Stomach smooth muscle (tissue), 2 donors: ENCODE results near the gene DZIP1L.
"Not testable (repeated sequence)": the region's sequence is repeated elsewhere in the genome, so short reads cannot be mapped to it uniquely, and the experiment has no call there.

ENCODE experiments used
- H3K27ac ChIP-seq: one replicate; pipeline ENCODE4 v1.7.0; 2013; ENCODE audit warnings: mild to moderate bottlenecking, low read length, inconsistent platforms
- H3K27me3 ChIP-seq, 2 donors: one replicate each; pipeline ENCODE4 v1.7.0; 2013; ENCODE audit warnings: low read length in 2 of 2; ENCODE audit not compliant: insufficient read depth in 2 of 2, control insufficient read depth in 1 of 2
- H3K36me3 ChIP-seq, 2 donors: one replicate each; pipeline ENCODE4 v1.7.0; 2013; ENCODE audit warnings: low read length in 2 of 2; ENCODE audit not compliant: control insufficient read depth in 2 of 2, insufficient read depth in 2 of 2
- H3K4me1 ChIP-seq: one replicate; pipeline ENCODE4 v1.7.0; 2013; ENCODE audit warnings: low read length; ENCODE audit not compliant: control insufficient read depth, insufficient read depth
- H3K4me3 ChIP-seq, 2 donors: one replicate each; pipeline ENCODE4 v1.7.0; 2013; ENCODE audit warnings: low read length in 2 of 2
- H3K9ac ChIP-seq, 2 donors: one replicate each; pipeline ENCODE4 v1.7.0; 2013; ENCODE audit warnings: low read length in 2 of 2, mild to moderate bottlenecking in 1 of 2
- H3K9me3 ChIP-seq, 2 donors: one replicate each; pipeline ENCODE4 v1.7.0; 2013; ENCODE audit warnings: low read length in 2 of 2; ENCODE audit not compliant: control insufficient read depth in 2 of 2
- donor health status: healthy.
- donor health status: Pancreatic carcinoma.

DZIP1L gene

GRCh38 chr3:138114988-138115971 is at the start of gene DZIP1L:
Gene DZIP1L, minus strand, starts transcription at chr3:138115608. Its CDS starts 11,637 bp downstream, at chr3:138103971.
- peaks cover 5% of the 10 kb centered on the region in 2 donors for H3K36me3 ChIP-seq
- H3K27ac ChIP-seq, result peak within 1 kb of the TSS; percentile 49
- H3K9me3 ChIP-seq, result no peaks in the 10 kb centered on the region
- peaks cover 16% of the 10 kb centered on the region for H3K4me1 ChIP-seq
- H3K27me3 ChIP-seq, result no peaks in the 10 kb centered on the region
- peak within 1 kb of the TSS; percentile 62 to 91 for H3K9ac ChIP-seq
- H3K4me3 ChIP-seq, result peak within 1 kb of the TSS; percentile 78 to 88

DNA sequence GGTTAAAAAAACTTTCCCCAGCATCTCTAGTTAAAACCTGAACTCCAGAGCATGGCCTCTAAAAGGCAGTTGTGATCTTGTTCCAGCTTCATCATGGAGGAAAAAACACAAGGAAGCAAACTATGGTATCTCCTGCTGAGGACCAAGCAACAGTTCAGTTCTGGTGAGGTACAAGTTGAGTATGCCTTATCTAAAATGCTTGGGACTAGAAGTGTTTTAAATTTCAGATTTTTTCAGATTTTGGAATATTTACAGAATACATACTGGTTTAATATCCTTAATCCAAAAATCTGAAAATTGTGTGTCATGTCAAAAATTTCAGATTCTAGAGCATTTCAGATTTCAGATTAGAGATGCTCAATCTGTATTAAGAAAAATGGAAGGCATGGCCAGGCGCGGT is 49.7 kb upstream of the DZIP1L start:
- no peaks in the 10 kb centered on the region for H3K4me1 ChIP-seq
- no peak overlapping the region for H3K9ac ChIP-seq
- H3K36me3 ChIP-seq, result peaks cover 35 to 37% of the 10 kb centered on the region in 2 donors
- no peaks in the 10 kb centered on the region for H3K9me3 ChIP-seq
- H3K27ac ChIP-seq, result no peak overlapping the region
- H3K27me3 ChIP-seq, result no peaks in the 10 kb centered on the region
- no peak overlapping the region for H3K4me3 ChIP-seq

GRCh38 chr3:138157743-138158142 is 42.3 kb upstream of the DZIP1L start:
- Histone ChIP-seq H3K27ac (no peak overlapping the region), H3K4me1 (no peaks in the 10 kb centered on the region), H3K4me3 (no peak overlapping the region), H3K36me3 (peaks cover 11 to 13% of the 10 kb centered on the region in 2 donors), H3K9me3 (no peaks in the 10 kb centered on the region), H3K27me3 (no peaks in the 10 kb centered on the region), H3K9ac (no peak overlapping the region)

DNA sequence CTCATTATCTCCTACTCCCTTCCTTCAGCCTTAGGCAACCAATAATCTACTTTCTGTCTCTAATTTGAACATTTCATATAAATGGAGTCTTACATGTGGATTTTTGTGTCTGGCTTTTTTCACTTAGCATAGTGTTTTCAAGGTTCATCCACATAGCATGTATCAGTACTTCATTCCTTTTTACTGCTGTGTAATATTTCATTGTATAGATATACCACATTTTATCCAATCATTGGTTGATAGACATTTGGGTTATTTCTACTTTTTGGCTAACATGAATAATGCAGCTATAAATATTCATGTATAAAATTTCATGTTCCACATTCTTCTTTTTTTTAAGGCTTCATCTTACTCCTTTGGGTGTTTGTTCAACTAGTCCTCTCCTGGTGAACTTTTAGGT is 39.1 kb upstream of the DZIP1L start:
- H3K36me3 ChIP-seq, result no peaks in the 10 kb centered on the region
- H3K27ac ChIP-seq, result no peak overlapping the region
- no peak overlapping the region for H3K4me3 ChIP-seq
- no peak overlapping the region for H3K9ac ChIP-seq
- no peaks in the 10 kb centered on the region for H3K27me3 ChIP-seq
- no peaks in the 10 kb centered on the region for H3K4me1 ChIP-seq
- no peaks in the 10 kb centered on the region for H3K9me3 ChIP-seq

- Histone ChIP-seq H3K36me3 (no peaks in the 10 kb centered on the region), H3K4me1 (no peaks in the 10 kb centered on the region)
Observed at GRCh38 chr3:138148503-138148902, 33.1 kb upstream of the DZIP1L start.

GRCh38 chr3:138142181-138142580 is 26.8 kb upstream of the DZIP1L start:
- H3K36me3 ChIP-seq, H3K4me1 ChIP-seq: not testable (repeated sequence)

More at GRCh38 chr3:138148503-138148902, 33.1 kb upstream of the DZIP1L start:
- no peak overlapping the region for H3K4me3 ChIP-seq
- H3K9me3 ChIP-seq, result no peaks in the 10 kb centered on the region
- H3K27ac ChIP-seq, result no peak overlapping the region
- H3K27me3 ChIP-seq, result no peaks in the 10 kb centered on the region
- H3K9ac ChIP-seq, result no peak overlapping the region

GRCh38 chr3:138140940-138141339 is 25.5 kb upstream of the DZIP1L start:
- H3K27ac ChIP-seq, result no peak overlapping the region
- H3K4me3 ChIP-seq, result no peak overlapping the region
- H3K9ac ChIP-seq, result no peak overlapping the region
- H3K9me3 ChIP-seq, result no peaks in the 10 kb centered on the region
- no peaks in the 10 kb centered on the region for H3K36me3 ChIP-seq
- H3K27me3 ChIP-seq, result no peaks in the 10 kb centered on the region
- H3K4me1 ChIP-seq, result no peaks in the 10 kb centered on the region

More at GRCh38 chr3:138142181-138142580, 26.8 kb upstream of the DZIP1L start:
- not testable (repeated sequence) for H3K9me3 ChIP-seq, H3K27me3 ChIP-seq, H3K9ac ChIP-seq, H3K4me3 ChIP-seq, H3K27ac ChIP-seq

DNA sequence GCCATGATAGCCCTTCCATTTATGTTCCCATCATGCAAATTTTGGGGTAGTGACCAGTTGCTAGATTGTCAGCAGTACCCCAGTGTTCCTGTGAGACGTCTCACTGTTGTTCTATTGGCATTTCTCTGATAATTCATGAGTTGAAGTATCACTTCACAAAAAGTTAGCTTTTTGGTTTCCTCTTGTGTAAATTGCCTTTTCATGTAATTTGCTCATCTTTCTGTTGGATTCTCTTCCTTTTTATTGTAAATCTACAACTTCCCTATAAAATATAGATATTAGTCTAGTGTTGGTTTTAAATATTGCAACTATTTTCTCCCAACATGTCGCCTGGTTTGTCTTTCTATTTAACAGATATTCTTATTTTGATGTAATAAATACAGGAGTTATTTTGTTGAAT is 24.3 kb upstream of the DZIP1L start:
- Histone ChIP-seq H3K9me3 (no peaks in the 10 kb centered on the region), H3K36me3 (no peaks in the 10 kb centered on the region), H3K4me3 (no peak overlapping the region), H3K27me3 (no peaks in the 10 kb centered on the region), H3K4me1 (no peaks in the 10 kb centered on the region), H3K27ac (no peak overlapping the region), H3K9ac (no peak overlapping the region)

DNA sequence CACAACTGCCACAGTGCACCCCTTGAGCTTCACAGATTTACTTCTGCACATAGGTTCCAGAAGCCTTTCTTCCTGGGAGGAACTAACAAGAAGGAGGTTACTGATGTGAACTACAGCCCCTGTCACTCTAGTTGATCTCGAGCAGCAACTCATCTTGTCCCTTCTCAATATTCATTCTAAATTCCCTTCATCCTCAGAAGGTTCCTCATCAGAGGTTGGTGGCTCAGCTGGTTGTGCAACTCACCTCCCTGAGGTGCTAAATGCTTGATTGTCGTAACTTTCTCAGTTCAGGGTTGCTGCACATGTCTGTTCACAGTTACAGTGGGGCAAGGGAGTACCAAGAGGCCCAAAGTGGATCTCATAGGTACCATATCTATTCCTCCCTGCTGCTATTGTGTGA is 22.5 kb upstream of the DZIP1L start:
- H3K9me3 ChIP-seq, result no peaks in the 10 kb centered on the region
- no peak overlapping the region for H3K9ac ChIP-seq
- no peak overlapping the region for H3K4me3 ChIP-seq
- no peaks in the 10 kb centered on the region for H3K4me1 ChIP-seq
- no peaks in the 10 kb centered on the region for H3K36me3 ChIP-seq
- no peak overlapping the region for H3K27ac ChIP-seq
- H3K27me3 ChIP-seq, result no peaks in the 10 kb centered on the region

DNA sequence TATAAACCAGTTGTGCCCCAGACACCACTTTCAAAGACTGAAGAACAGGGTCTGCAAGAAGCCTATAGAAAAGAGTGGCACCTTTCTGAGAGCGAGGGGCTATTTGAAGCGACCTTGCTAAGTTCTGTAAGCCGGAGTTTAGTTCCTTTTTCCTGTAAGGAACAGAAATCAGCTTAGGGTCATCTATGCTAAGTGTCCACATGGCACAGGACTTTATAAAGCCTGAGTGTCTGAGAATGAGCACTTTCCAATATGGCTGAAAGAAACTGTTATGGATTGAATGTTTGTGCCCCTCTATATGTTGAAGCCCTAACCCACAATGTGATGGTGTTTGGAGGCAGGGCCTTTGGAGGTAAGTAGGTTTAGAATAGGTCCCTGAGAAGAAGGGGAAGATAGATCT is 20.8 kb upstream of the DZIP1L start:
- Histone ChIP-seq H3K36me3 (no peaks in the 10 kb centered on the region), H3K9ac (no peak overlapping the region), H3K27ac (no peak overlapping the region), H3K4me1 (no peaks in the 10 kb centered on the region), H3K4me3 (no peak overlapping the region), H3K9me3 (no peaks in the 10 kb centered on the region), H3K27me3 (no peaks in the 10 kb centered on the region)

DNA sequence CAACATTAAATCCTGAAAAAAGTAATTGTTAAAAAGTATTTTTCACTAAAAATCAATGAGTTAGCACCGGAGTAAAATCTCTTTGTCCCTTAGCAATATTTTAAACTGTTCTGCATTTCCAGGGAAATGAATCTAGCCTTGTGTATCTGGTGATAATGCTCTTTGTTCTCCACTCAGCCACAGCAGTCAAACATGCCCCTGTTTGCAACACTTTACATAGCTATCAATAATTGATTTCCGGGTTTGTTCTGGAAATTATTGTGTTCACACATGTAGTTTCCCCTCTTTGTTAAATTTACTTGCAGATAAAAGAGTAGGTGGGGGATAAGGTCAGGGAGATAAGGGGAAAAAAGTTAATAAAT is 20.4 kb upstream of the DZIP1L start:
- no peaks in the 10 kb centered on the region for H3K9me3 ChIP-seq
- H3K27me3 ChIP-seq, result no peaks in the 10 kb centered on the region
- no peaks in the 10 kb centered on the region for H3K36me3 ChIP-seq
- H3K27ac ChIP-seq, result no peak overlapping the region
- H3K4me3 ChIP-seq, result no peak overlapping the region
- H3K4me1 ChIP-seq, result no peaks in the 10 kb centered on the region
- no peak overlapping the region for H3K9ac ChIP-seq
